Fibroblast of lung (primary cell): ENCODE measurements around the gene ZBTB34.

Source experiments
- EZH2 ChIP-seq: IDR thresholded peaks from 2 replicates; pipeline ENCODE4 v1.5.1; 2012; ENCODE audit warnings: low read length, control low read depth, mild to moderate bottlenecking; ENCODE audit errors: missing control alignments
- TF ChIP-seq, protein P1 (sequence below), 2 donors: IDR thresholded peaks in 1 of 2; conservative IDR thresholded peaks in 1 of 2; 1 replicate in 1 of 2; 2 replicates in 1 of 2; pipeline ENCODE4 v1.5.1; 2011 to 2012; ENCODE audit warnings: low read length in 2 of 2, control low read depth in 1 of 2, inconsistent platforms in 1 of 2, low read depth in 1 of 2, mild to moderate bottlenecking in 1 of 2

GRCh38 chr9:126876531-126876930, 16.1 kb downstream of the ZBTB34 start:
- TF ChIP-seq, protein P1, sequence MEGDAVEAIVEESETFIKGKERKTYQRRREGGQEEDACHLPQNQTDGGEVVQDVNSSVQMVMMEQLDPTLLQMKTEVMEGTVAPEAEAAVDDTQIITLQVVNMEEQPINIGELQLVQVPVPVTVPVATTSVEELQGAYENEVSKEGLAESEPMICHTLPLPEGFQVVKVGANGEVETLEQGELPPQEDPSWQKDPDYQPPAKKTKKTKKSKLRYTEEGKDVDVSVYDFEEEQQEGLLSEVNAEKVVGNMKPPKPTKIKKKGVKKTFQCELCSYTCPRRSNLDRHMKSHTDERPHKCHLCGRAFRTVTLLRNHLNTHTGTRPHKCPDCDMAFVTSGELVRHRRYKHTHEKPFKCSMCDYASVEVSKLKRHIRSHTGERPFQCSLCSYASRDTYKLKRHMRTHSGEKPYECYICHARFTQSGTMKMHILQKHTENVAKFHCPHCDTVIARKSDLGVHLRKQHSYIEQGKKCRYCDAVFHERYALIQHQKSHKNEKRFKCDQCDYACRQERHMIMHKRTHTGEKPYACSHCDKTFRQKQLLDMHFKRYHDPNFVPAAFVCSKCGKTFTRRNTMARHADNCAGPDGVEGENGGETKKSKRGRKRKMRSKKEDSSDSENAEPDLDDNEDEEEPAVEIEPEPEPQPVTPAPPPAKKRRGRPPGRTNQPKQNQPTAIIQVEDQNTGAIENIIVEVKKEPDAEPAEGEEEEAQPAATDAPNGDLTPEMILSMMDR (conservative IDR thresholded peaks at IDR 0.05 in 1 of 2, IDR thresholded peaks at IDR 0.05 in 1 of 2; ENCODE audit: low read depth in 1 of 2, low read length in 2 of 2), result no peak
- TF ChIP-seq EZH2, result no peak
